Tibial nerve (tissue), 4 donors: Measurements from ENCODE around the gene SOHLH2. TPM values are rescaled to one million over a fixed set of nuclear protein-coding genes. Genes with fewer than 3 reads are reported as not detected.

Experiments used
- DNase-seq, 2 donors: peaks; one replicate each; pipeline ENCODE4 v3.0.0-alpha.2; 2019; ENCODE audit warnings: low spot score in 2 of 2
- H3K27ac ChIP-seq, 4 donors: fragments of 200-600 bp; sonication (generic) in 3 of 4; one replicate each; pipeline ENCODE4 v1.5.1; 2017 to 2019; ENCODE audit warnings: mild to moderate bottlenecking in 1 of 4
- H3K27me3 ChIP-seq, 2 donors: fragments of 200-600 bp; sonication (generic) in 1 of 2; one replicate each; pipeline versions ENCODE4 v1.5.1 to v1.6.0; 2017 to 2019
- H3K36me3 ChIP-seq, 3 donors: fragments of 200-600 bp; sonication (generic); one replicate each; pipeline ENCODE4 v1.5.1; 2018 to 2019
- H3K4me1 ChIP-seq, 4 donors: fragments of 200-600 bp; sonication (generic) in 3 of 4; one replicate each; pipeline ENCODE4 v1.5.1; 2017 to 2019
- H3K4me3 ChIP-seq, 4 donors: fragments of 200-600 bp; sonication (generic) in 3 of 4; one replicate each; pipeline ENCODE4 v1.5.1; 2017 to 2019; ENCODE audit warnings: mild to moderate bottlenecking in 1 of 4, moderate library complexity in 1 of 4
- H3K9me3 ChIP-seq, 4 donors: fragments of 200-600 bp; sonication (generic) in 3 of 4; one replicate each; pipeline ENCODE4 v1.5.1; 2017 to 2019
- EP300 ChIP-seq, 2 donors: sonication (generic); formaldehyde crosslinking; IDR thresholded peaks; one replicate each; pipeline ENCODE4 v1.6.1; 2017; ENCODE audit warnings: antibody characterized with exemption in 2 of 2, mild to moderate bottlenecking in 1 of 2
- POLR2A ChIP-seq, 2 donors: fragments of 450-650 bp; IDR thresholded peaks; one replicate each; pipeline ENCODE4 v1.6.1; 2017; ENCODE audit warnings: antibody characterized with exemption in 2 of 2, mild to moderate bottlenecking in 2 of 2, moderate library complexity in 2 of 2
- WGBS, 2 donors: methylation state at CpG; one replicate each; pipeline ENCODE4 v1.1.5; 2018; 5-methylcytosine and 5-hydroxymethylcytosine counted together
- total RNA-seq, 4 donors: library from RNA; depleted of rRNA; stranded (reverse); fragments of >200 nt; gene quantifications; one replicate each; pipeline ENCODE4 v1.1.0, GENCODE V29; 2016
- TF ChIP-seq, protein P1 (sequence below), 5 experiments: fragments of 200-600 bp in 3 of 5; fragments of 450-650 bp in 2 of 5; sonication (generic) in 3 of 5; IDR thresholded peaks; one replicate each; pipeline ENCODE4 v1.5.1; 2016 to 2019; ENCODE audit warnings: antibody characterized with exemption in 5 of 5, mild to moderate bottlenecking in 3 of 5, moderate library complexity in 2 of 5

Gene SOHLH2
- total RNA-seq, 4 donors from 2014 or later: 0.20 TPM; not detected in 3

- 80 to 87% methylated on average over 2 of the region's 2 CpGs for WGBS, 2 donors
- DNase-seq: no peak
Observed at GRCh38 chr13:36242761-36243160, 28.4 kb upstream of the SOHLH2 start.

GRCh38 chr13:36231236-36231635 lies 16.9 kb upstream of the SOHLH2 start:
- TF ChIP-seq POLR2A (IDR thresholded peaks at IDR 0.05) (no peak), EP300 (IDR thresholded peaks at IDR 0.05) (no peak)
- TF ChIP-seq, protein P1, sequence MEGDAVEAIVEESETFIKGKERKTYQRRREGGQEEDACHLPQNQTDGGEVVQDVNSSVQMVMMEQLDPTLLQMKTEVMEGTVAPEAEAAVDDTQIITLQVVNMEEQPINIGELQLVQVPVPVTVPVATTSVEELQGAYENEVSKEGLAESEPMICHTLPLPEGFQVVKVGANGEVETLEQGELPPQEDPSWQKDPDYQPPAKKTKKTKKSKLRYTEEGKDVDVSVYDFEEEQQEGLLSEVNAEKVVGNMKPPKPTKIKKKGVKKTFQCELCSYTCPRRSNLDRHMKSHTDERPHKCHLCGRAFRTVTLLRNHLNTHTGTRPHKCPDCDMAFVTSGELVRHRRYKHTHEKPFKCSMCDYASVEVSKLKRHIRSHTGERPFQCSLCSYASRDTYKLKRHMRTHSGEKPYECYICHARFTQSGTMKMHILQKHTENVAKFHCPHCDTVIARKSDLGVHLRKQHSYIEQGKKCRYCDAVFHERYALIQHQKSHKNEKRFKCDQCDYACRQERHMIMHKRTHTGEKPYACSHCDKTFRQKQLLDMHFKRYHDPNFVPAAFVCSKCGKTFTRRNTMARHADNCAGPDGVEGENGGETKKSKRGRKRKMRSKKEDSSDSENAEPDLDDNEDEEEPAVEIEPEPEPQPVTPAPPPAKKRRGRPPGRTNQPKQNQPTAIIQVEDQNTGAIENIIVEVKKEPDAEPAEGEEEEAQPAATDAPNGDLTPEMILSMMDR (IDR thresholded peaks at IDR 0.05): no peak
- H3K27ac ChIP-seq: no peak overlapping the region
- DNase-seq: no peak
- no peaks in the 10 kb centered on the region for H3K4me1 ChIP-seq
- WGBS, 2 donors: 79 to 87% methylated on average over 3 of the region's 3 CpGs
- H3K9me3 ChIP-seq: peaks cover 0 to 17% (median 2%) of the 10 kb centered on the region in 4 donors
- no peaks in the 10 kb centered on the region for H3K27me3 ChIP-seq
- H3K36me3 ChIP-seq: no peaks in the 10 kb centered on the region
- no peak overlapping the region for H3K4me3 ChIP-seq

More at GRCh38 chr13:36242761-36243160, 28.4 kb upstream of the SOHLH2 start:
- Histone ChIP-seq H3K27me3 (no peaks in the 10 kb centered on the region), H3K36me3 (no peaks in the 10 kb centered on the region), H3K4me1 (no peaks in the 10 kb centered on the region), H3K4me3 (no peak overlapping the region), H3K27ac (no peak overlapping the region), H3K9me3 (peaks cover 0 to 4% (median 1%) of the 10 kb centered on the region in 4 donors)
- no peak for TF ChIP-seq EP300 (IDR thresholded peaks at IDR 0.05)
- TF ChIP-seq, protein P1 (IDR thresholded peaks at IDR 0.05): no peak
- TF ChIP-seq POLR2A (IDR thresholded peaks at IDR 0.05): no peak

DNA sequence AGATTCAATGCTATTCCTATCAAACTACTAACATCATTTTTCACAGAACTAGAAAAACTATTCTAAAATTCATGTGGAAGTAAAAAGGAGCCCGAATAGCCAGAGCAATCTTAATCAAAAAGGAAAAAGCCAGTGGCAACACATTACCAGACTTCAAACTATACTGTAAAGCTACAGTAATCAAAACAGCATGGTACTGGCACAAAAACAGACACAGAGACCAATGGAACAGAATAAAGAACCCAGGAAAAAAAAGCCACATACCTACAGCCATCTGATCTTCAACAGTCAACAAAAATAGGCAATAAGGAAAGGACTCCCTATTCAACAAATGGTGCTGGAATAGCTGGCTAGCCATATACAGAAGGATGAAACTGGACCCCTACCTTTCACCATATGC lies 10.4 kb upstream of the SOHLH2 start:
- WGBS, 2 donors: 89 to 91% methylated on average over 1 of the region's 1 CpG
- Histone ChIP-seq H3K36me3 (no peaks in the 10 kb centered on the region), H3K9me3 (peaks cover 0 to 17% (median 6%) of the 10 kb centered on the region in 4 donors), H3K4me1 (no peaks in the 10 kb centered on the region), H3K27me3 (no peaks in the 10 kb centered on the region), H3K27ac (no peak overlapping the region), H3K4me3 (no peak overlapping the region)
- no peak for TF ChIP-seq EP300 (IDR thresholded peaks at IDR 0.05)
- no peak for TF ChIP-seq POLR2A (IDR thresholded peaks at IDR 0.05)
- TF ChIP-seq, protein P1 (IDR thresholded peaks at IDR 0.05): no peak
- no peak for DNase-seq

DNA sequence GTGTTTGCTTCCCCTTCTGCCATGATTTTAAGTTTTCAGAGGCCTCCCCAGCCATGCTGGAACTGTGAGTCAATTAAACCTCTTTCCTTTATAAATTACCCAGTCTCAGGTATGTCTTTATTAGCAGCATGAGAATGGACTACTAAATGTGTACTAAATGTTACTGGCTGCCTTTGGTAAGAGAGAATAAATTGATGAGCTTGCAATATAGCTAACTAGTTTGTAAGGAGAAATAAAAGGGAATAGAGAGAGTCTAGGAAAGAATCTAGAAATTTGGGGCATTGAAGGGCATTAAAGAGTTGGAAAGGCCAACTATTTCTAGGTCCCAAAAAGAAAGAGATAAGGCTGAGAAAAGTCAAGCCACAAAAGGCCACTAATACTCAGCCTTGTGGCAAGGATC lies 5.5 kb upstream of the SOHLH2 start:
- peaks cover 0 to 10% (median 4%) of the 10 kb centered on the region in 4 donors for H3K9me3 ChIP-seq
- DNase-seq: no peak
- H3K4me3 ChIP-seq: no peak overlapping the region
- no peaks in the 10 kb centered on the region for H3K27me3 ChIP-seq
- no peaks in the 10 kb centered on the region for H3K4me1 ChIP-seq
- H3K27ac ChIP-seq: no peak overlapping the region
- TF ChIP-seq, protein P1 (IDR thresholded peaks at IDR 0.05): no peak
- no peak for TF ChIP-seq EP300 (IDR thresholded peaks at IDR 0.05)
- no peak for TF ChIP-seq POLR2A (IDR thresholded peaks at IDR 0.05)
- H3K36me3 ChIP-seq: no peaks in the 10 kb centered on the region

DNA sequence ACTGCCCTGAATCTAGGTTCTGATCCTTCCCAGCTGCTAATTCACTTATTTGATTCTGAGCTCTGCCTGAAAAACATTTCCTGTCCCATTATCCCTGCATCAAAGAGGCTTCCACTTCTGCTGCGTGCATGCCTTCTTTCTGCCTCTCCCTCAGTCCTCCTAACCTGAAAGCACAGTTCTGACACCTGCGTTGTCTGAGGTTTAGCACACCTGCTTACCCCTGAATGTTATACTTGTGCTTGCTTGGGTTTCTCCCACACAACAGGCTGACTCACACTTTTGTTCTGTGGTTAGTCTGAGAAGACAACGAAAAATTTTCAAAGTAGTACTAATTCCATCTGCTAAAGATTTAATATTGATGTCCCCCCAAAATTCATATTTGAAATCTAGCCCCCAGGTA lies 3.1 kb upstream of the SOHLH2 start:
- no peak overlapping the region for H3K27ac ChIP-seq

More for the DNA sequence above, 3.1 kb upstream of the SOHLH2 start:
- no peak for TF ChIP-seq EP300 (IDR thresholded peaks at IDR 0.05)
- TF ChIP-seq, protein P1 (IDR thresholded peaks at IDR 0.05): no peak
- no peak for TF ChIP-seq POLR2A (IDR thresholded peaks at IDR 0.05)
- no peak for DNase-seq
- no peak overlapping the region for H3K4me3 ChIP-seq
- no peaks in the 10 kb centered on the region for H3K36me3 ChIP-seq
- H3K4me1 ChIP-seq: no peaks in the 10 kb centered on the region
- no peaks in the 10 kb centered on the region for H3K27me3 ChIP-seq
- 78 to 90% methylated on average over 3 of the region's 3 CpGs for WGBS, 2 donors
- peaks cover 0 to 6% (median 0%) of the 10 kb centered on the region in 4 donors for H3K9me3 ChIP-seq
